NB4 (cell line): ENCODE data around the gene POU2AF1.

Experiments used
- CTCF ChIP-seq: IDR thresholded peaks from one replicate; pipeline ENCODE4 v1.5.1; 2012; ENCODE audit warnings: low read depth, low read length
- MAX ChIP-seq: IDR thresholded peaks from 2 replicates; pipeline ENCODE4 v1.6.1; 2011; ENCODE audit warnings: low read depth, low read length
- MYC ChIP-seq: IDR thresholded peaks from 2 replicates; pipeline ENCODE4 v1.6.1; 2011; ENCODE audit warnings: low read depth, low read length
- POLR2A ChIP-seq: IDR thresholded peaks from 2 replicates; pipeline ENCODE4 v1.6.1; 2011; ENCODE audit warnings: mild to moderate bottlenecking; ENCODE audit not compliant: insufficient read length; ENCODE audit errors: extremely low read depth

- TF ChIP-seq CTCF (no peak), POLR2A (no peak), MAX (no peak), MYC (no peak)
These were observed 27.6 kb downstream of the POU2AF1 start for GRCh38 chr11:111351374-111352055.
